GM12878 (cell line): ENCODE measurements around the gene AGBL1.

Source experiments
- POLR2A ChIP-seq: IDR thresholded peaks from 2 replicates; pipeline ENCODE4 v1.6.1; 2011; ENCODE audit warnings: low read depth, mild to moderate bottlenecking, low read length
- SMAD1 ChIP-seq: fragments of 450-650 bp; IDR thresholded peaks from 2 replicates; pipeline ENCODE4 v1.6.1; 2018; ENCODE audit warnings: mild to moderate bottlenecking, low read depth; ENCODE audit not compliant: partially characterized antibody
- SPI1 ChIP-seq: IDR thresholded peaks from 2 replicates; pipeline ENCODE4 v1.6.1; 2011; ENCODE audit warnings: low read depth, mild to moderate bottlenecking, low read length, moderate library complexity, borderline replicate concordance; ENCODE audit not compliant: insufficient read depth

DNA sequence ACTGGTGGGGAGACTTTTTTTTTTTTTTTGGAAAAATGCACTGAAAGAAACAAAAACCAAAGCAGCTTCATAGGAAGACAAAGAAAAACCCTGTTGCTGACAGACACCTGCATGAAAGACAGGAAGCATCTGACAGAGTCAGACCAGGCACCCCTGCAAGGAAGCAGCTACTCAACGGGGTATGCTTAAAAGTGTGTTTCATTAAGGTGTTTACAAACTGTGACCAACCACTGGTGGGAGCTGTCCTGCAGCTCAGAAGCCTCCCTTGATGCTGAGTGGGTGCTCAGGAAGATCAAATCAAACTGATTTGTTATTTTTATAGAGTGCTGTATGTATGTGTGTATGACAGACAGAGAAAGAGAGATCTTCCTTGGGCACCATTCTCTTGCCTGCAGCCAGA, 34.7 kb upstream of the AGBL1 start:
- no peak for TF ChIP-seq SMAD1
- no peak for TF ChIP-seq SPI1
- TF ChIP-seq POLR2A = no peak
